ELF-1 (cell line): ENCODE results near the gene SOX10.

Experiments used
- DNase-seq: peaks from one replicate; pipeline ENCODE4 v3.0.0-alpha.2; 2016; ENCODE audit warnings: low read depth, low spot score

Gene SOX10

DNA sequence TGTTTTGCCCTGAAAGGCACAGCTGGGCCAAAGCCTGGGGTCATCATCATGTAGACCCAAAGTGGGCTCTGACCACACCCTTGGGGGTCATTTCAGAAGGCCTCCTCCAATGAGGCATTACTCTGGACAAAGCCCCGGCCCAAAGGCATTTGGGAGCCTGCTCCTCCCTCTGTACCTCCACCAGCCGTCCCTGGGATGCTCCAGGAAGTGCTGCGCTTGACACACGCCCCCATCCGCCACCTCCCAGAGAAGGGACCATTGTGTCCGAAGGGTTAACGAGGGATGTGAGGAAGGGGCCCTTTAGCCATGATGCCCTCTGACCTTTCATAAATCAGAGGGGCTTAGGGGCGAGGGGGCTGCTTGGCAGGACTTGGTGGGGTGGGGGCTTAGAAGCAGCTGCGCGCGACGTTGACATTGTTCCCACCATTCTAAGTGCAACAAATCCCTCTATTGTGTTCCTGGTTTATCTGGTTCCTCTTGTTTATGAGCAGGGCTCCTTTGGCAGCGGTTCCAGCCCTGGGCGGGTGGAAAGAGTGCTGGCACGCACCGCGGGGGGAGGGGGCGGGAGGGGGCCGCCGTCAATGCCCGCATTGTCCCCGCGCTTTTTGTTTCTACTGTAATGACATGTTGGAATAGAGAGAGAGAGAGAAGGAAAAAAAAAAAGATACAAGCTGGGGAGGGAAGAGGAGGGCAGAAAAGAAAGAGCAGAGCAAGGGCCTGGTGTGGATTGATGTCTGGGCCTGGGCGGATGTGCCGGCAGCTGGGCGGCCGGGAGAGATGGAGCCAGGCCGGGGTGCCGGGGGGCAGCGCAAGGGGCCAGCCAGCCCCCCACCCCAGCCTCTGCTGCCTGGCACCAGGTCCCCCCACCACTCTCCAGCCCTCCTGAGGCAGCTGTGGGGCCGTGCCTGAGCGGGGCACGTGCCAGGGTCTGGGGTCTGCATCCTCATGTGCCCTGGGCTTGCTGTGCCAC is 32.1 kb upstream of the SOX10 start:
- DNase-seq: no peak

DNA sequence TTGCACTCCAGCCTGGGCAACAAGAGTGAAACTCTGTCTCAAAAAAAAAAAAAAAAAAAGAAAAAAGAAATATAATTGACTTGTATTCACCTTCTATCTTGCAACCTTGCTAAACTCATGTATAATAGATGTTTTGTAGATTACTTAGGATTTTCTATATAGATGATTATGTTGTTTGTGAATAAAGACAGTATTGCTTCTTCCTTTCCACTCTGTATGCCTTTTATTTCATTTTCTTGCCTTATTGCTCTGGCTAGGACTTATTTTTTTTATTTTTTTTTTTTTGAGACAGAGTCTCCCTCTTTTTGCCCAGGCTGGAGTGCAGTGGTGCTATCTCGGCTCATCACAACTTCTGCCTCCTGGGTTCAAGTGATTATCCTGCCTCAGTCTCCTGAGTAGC is 29.7 kb upstream of the SOX10 start:
- DNase-seq: no peak

DNA sequence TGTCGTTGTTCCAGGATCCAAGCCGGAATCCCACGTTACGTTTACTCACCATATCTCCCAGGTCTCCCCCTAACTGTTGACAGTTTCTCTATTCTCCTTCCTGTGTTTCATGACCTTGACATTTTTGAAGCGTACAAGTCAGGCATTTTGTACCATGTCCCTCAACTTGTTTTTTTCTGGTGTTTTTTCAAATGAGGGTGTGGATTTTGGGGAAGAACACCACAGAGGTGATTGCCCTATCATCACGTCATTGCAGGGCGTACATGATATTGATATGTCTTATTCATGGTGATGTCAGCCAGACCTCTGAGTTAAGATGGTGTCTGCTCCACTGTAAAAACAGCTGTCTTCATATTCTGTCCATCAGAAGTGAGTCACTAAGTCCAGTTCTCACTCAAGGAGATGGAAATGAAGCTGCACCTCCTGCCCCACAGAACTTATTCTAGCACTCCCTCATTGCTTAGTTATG is 28.3 kb upstream of the SOX10 start:
- DNase-seq: no peak

DNA sequence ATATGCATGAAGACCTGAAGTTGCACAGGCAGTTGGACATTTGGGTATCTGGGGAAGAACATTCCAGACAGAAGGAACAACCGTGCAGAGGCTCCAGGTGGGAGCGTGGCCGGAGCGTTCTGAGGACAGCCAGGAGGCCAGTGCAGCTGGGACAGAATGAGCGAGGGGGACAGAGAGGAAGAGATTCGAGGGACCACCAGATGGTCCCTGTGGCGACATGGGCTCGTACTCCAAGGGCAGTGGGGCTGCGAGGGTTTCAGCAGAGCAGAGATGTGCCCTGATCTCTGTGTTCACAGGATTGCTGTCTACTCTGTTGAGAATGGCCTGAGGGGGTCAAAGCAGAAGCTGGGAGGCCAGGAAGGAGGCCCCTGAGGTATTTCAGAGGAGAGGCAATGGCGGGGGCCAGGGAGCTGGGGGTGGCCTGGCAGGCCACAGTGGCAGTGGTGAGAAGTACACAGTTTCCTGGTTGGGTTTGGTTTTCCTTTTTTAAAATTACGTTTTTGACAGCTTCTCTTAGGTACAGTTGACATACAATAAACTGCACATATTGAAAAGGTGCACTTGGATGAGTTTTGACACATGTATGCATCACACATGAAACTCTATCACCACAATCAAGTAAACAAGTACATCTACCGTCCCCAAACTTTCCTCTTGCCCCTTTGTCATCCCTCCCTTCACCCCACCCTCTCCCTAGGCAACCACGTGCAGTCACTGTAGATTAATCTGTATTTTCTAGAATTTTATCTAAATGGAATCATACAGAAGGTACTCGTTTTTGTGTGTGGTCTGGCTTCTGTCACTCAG is 24.8 kb upstream of the SOX10 start:
- no peak for DNase-seq

DNA sequence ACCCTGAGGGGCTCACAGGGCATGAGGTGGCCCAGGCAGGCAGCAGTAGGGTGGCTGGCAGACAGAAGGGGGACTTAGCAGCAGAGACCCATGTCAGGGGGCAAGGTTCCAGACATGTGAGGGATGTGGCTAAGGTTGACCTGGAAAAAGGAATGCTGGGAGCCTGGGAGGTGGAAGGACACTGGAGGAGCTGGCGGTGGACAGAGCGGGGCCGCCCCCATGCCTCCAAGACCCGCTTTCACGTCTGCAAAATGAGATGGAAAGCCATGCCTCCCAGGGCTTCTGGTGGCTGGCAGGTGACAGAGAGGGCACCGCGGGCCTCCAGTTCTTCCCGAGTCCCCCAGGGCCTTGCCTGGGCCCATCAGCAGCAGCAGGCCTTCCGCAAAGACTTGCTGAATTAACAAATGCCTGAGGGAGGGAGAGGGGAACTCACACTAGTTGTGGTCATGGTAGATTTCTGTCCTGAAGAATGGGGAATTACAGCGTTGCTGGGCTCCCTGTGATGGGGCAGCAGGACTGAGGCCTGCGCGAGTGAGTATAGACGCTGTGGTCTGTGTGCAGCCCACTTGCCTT is 23.1 kb upstream of the SOX10 start:
- peak; percentile 56 for DNase-seq

DNA sequence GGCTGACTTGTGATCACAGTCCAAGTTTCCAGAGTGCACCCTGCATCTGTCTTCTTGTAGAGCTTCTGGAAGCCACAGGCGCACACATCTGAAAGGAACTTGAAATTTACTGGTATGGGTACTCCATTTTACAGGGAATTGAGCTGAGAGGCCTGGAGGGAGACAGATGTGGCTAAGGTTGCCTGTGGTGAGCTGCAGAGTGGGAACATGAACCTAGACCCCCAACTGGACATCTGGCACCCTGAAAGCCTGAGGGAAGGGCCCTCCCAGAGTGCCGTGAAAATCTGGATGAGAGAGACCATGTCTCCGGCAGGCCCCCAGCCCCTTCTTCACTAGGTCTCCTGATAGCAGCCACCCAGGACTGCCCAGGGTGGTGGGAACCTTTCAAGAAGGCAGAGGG is 22.6 kb upstream of the SOX10 start:
- no peak for DNase-seq

DNA sequence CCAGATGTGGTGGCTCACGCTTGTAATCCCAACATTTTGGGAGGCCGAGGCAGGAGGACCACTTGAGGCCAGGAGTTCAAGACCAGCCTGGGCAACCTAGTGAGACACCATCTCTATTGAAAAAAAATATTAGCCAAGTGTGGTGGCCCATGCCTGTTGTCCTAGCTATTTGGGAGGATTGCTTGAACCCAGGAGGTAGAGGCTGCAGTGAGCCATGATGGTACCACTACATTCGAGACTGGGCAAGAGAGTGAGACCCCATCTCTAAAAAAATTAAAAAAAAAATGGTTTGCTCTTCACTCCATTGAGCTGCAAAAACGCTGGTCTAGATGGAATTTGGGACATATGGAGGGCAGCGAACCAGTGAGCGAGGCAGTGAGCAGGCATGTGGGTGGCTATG is 21.6 kb upstream of the SOX10 start:
- DNase-seq: no peak

DNA sequence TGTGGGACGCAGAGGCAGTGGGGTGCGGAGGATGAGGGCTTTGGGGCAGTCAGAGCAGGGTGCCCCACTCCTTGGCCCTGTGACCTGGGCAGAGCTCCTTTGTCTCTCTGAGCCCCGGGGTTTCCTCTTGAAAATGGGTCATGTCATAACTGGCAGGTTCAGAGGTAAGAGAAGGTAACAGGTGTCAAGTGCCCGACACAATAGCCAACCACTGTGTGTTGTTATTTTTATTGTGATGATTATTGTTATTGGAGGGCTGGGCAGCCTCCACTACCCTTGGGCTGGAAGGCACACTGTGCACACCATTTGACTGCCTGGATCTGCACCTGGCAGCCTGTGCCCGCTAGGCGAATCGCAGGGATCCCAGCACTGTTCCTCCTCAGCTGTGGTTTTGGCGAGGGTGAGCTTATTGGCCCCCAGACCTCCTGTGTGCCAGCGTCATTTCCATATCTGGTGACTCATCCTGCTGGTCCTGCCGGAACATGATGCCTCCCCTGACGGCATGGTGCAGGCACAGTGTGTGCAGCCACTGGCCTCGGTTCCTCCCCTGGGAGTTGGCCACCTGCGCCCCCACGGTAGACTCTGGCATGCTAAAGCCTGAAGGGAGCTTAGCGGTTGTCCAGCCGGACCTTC is 15.4 kb upstream of the SOX10 start:
- DNase-seq: peak; percentile 34

DNA sequence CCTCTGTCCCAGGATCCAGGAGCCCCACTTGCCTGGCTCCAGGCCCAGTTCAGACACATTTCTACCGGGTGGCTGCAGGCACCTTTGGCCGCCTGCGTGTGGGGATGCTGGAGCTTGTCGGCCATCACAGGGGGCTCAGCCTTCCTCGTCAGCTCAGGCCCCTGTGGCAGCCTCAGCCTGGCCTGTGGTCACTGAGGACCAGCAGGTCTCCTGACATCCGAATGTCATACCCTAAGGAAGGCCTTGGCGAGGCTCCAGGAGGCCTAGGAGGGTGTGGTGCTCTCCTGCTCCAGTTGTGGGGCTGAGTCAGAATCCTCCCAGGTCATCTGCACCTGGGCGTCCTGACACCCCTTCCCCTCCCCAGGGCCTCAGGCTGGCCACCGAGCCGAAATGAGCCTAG is 14.9 kb upstream of the SOX10 start:
- DNase-seq: no peak

DNA sequence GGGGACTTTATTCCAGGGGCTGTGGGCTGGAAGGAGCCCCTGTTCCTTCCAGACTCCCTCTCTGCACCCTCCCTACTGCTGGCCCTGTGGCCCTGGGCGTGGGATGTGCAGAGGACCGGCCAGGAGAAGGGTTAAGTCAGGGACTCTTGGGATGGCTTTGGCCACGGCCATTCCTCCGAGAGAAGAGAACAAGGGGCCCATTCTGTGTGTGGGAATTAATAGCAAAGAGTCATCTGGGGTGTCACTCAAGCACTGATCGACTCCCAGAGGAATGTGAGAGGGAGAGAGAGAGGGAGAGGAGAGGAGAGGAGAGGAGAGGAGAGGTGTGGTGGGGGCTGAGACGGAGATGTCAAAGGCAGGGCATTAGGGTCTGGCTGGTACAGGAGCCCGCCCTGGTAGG is 14.2 kb upstream of the SOX10 start:
- DNase-seq: no peak

DNA sequence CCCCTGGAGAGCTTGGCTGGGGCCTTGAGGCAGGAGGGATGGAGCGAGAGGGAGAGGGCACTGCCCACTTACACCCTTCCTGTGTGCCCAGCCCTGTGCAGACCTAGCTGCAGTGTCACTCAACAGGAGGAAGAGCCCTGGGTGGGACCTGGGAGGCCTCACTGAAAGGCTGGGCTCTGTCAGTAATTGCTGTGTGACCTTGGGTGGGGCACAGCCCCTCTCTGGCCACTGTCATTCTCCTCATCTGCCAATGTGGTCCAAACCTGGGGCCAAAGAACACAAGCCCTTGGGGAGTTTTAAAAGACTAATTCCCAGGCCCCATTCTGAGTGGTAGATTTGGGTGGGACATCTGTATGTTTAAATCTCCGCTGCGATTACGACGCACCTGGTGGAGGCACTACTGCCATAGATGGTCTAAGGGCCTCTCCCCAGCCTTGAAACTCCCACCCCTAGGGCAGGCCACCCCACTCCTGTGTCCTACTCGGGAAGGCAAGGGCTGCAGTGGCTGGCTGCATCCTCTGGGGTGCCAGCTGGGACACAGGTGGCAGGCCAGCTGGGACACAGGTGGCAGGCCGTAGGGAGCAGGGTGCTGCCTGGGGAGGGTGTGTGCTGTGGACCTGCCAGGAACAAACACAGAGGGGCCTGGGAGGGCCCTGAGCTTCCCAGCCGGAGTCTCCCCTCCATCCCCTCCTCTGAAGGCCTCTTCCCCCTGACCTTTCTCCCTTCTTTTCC is 12.3 kb upstream of the SOX10 start:
- no peak for DNase-seq

DNA sequence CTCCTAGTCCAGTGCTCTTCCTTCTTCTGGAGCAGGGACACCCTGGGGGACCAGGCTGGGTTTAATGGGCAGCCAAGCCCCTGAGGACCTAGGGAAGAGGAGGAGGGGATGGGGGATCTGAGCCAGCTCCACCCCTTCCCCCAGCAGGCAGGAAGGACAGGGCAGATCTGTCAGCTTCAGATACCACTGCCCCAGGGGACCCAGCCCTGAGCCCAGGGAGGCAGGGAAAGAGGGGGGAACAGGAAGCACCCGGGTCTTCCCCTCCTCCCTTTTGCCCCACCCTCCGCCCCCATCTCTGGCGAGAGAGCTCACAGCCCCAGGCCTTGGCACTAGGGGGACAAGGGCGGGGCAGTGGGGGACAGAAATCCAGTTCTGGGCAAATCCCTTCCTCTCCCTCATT is 11.7 kb upstream of the SOX10 start:
- peak; percentile 24 for DNase-seq

DNA sequence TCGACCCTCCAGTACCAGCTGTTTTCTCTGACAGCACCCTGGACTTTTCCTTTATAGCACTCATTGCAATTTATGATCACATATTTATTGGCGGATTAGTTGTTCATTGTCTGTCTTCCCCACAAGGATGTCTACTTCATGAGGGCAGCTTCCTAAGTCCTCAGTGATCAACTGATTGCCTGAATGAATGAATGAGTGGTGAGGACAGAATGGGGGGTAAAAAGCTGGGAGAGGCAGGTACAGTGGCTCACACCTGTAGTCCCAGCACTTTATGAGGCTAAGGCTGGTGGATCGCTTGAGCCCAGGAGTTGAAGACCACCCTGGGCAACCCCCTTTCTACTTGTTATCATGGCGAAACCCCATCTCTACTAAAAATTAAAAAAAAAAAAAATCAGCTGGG is 11.1 kb upstream of the SOX10 start:
- no peak for DNase-seq

DNA sequence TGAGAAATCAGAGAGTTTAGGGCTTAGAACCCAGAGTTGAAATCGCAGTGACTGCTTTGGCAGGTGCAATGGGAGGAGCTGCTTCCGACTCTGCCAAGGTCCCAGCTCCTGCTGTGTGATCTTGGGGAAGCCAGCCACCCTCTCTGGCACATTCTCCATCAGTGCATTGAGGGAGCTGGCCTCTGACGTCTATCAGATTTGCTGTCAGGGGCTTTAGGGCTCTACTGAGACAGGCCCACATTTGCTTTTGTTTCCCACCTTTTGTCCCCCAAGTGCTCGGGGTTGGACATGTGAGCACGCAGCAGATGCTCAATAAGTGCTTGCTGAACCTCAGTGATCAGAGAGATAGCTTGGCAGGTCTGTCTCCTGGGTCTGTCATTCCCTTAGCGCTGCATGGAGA is 10.6 kb upstream of the SOX10 start:
- DNase-seq: no peak

DNA sequence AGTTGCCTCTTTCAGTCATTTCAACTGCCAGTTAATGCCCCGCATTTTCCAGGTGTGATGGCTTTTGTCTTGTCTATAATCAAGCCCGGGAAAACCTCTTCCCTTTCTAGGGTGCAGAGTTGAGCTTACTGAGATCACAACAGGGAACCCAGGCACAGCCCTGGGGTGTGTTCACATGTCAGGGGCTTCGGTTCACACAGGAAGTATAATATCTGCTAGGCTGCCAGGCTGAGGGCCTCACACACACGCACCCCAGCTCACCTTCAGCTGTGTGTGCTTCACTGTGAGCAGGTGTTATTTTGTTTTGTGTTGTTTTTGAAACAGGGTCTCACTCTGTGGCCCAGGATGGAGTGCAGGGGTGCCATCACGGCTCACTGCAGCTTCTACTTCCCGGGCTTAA is 9.7 kb upstream of the SOX10 start:
- no peak for DNase-seq

DNA sequence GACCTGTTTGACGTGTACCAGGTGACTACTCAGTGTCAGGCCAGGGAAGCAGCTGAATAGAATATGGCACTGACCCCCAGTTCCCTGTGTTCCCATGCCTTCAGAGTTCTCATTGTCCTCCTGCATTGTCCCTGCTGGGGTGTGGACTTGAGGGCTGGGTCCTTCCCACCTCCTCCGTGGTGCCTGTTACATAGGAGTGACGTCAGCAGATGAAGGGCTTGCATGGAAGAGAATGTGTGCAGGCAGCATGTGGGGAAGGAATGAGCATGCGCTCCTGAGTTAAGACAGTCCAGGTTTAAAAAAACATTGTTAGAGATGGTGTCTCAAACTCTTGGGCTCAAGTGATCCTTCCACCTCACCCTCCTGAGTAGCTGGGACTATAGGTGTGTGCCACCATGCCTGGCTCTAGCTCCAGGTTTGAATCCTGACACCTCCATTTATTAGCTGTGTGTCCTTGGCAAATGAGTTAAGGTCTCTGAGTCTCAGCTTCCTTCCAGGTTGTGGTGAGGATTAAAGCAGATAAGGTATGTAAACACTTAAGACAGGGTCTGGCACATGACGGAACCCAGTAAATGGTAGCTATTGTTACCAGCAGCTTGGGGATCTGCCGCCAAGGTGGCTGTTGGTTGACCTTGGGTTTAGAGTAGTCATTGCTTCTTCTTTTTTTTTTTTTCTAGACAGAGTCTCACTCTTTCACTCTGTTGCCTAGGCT is 7.5 kb upstream of the SOX10 start:
- DNase-seq: no peak

DNA sequence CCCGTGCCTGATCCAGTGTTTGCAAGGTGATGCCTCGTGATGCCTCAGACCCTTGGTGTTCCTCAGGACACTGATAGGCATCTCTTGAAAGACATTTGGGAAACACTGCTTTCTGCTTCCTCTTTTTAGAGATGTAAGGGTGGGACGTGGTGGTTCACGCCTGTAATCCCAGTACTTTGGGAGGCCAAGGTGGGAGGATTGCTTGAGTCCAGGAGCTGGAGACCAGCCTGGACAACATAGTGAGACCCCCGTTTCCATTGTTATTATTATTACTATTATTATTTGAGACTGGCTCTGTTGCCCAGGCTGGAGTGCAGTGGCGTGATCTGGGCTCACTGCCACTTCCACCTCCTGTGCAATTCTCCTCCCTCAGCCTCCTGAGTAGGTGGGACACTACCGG is 6.5 kb upstream of the SOX10 start:
- DNase-seq: no peak

DNA sequence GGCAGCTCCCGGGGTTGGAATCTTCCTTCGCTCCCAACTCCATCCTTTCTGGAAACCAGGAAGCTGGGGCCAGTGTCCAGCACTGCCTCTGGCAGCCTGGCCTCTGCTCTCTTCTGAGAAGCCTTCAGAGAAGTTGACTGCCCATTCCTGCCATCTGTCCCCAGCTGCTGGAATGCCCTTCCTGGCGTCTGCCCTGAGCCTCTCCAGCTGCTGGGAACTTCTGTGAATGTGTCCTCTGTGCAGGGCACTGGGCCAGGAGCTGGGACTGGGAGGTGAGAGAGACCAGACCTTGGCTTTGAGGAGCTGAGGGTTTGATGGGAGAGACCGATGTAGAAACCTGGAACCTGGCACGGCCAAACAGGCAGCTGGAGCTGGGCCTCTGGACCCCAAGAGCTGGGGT is 5.9 kb upstream of the SOX10 start:
- no peak for DNase-seq

DNA sequence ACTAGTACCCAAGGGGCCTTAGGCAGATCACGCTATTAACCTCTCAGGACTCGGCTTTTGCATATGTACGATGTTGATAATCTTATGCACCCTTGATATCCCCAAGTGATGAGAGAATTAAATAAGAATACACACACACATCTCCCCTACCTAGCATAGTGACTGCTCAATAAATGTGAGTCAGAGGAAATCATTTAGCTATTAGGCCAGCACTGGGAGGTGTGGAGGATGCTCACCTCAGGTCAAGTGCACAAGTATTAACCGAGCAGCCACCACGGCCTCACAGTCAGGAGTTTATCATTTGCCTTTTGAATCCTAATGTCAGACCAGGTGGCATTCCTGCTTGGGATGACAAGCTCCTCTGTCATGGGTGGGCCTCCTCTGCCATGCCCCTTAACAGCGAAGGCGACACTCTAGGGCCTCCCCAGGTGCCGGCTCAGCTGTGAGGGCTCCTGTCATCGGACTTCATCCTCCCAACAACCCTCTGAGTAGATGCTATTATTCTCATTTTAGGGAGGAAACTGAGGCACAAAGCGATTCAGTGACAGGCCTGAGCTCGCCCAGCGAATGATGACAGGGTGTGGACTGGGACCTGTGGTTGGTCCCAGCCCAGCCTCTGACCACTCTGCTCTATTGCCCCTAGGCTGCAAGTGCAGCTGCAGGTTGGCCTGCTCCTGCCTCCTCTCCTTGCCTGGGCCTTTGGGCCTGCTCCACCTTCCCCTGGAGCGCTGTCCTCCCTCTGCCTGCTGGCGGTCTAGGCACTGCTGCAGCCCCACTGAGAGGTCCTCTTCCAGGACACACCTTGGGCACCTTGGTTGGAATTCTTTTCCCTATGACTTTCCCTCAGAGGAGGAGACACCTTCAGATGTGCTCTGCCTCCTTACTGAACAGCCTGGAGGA is 5.0 kb upstream of the SOX10 start:
- DNase-seq: no peak

DNA sequence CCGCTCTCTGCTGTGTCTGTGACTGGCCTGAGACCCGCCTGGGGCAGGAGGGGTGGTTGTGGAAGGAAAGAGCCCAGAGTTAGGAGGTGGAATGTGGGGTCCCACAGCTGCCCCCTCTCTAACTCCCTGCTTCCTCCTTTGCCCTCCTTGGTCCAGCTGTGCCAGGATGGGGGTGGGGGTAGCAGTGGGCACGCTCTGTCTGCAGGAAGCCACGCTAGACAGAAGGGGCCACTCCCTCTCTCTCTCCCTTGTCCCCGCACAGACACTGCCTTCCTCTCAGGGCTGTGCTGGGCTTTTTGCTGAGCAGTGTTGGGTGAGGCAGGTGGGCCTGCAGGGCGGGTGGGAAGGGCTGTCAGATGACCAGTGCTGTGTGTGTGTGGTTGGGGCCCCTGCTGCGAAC is 2.0 kb upstream of the SOX10 start:
- no peak for DNase-seq
